Liver (tissue), 3 donors: ENCODE measurements around the gene ABCC5.

ENCODE experiments used
- RAD21 ChIP-seq, 2 donors: IDR thresholded peaks; 2 replicates each; pipeline ENCODE4 v1.6.1; 2016; ENCODE audit warnings: antibody characterized with exemption in 2 of 2, mild to moderate bottlenecking in 2 of 2
- YY1 ChIP-seq: IDR thresholded peaks from 2 replicates; pipeline ENCODE4 v1.6.1; 2016; ENCODE audit warnings: antibody characterized with exemption, mild to moderate bottlenecking
- TF ChIP-seq, protein P1 (sequence below): fragments of 150-350 bp; IDR thresholded peaks from 2 replicates; pipeline ENCODE4 v1.5.1; 2017; ENCODE audit warnings: improper control_type of control experiment, low read depth, low read length; ENCODE audit not compliant: missing input control
- TF ChIP-seq, protein P2 (sequence below): IDR thresholded peaks from 2 replicates; pipeline ENCODE4 v1.6.1; 2016; ENCODE audit warnings: antibody characterized with exemption
- donor health status: healthy.
- donor health status: healthy.

DNA sequence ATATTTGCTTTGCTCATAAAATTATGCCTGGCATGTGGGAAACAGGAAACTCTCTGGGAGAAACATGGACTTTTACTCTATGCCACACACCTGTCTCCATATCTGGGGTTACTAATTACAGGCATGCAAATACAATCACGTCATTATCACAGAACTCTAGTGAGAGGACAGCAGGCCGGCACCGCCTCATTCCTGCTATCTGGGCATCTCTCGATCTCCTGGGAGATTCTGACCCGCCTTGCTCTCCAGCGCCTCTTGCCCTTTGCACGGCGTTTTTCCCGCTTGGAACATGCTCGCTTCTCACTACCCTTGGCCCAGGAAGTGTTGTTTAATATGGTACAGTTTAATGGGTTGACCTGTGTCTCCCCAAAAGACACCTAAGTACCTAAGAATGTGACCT lies 87.6 kb downstream of the ABCC5 start:
- no peak for TF ChIP-seq RAD21 (IDR thresholded peaks at IDR 0.05)
- TF ChIP-seq, protein P1, sequence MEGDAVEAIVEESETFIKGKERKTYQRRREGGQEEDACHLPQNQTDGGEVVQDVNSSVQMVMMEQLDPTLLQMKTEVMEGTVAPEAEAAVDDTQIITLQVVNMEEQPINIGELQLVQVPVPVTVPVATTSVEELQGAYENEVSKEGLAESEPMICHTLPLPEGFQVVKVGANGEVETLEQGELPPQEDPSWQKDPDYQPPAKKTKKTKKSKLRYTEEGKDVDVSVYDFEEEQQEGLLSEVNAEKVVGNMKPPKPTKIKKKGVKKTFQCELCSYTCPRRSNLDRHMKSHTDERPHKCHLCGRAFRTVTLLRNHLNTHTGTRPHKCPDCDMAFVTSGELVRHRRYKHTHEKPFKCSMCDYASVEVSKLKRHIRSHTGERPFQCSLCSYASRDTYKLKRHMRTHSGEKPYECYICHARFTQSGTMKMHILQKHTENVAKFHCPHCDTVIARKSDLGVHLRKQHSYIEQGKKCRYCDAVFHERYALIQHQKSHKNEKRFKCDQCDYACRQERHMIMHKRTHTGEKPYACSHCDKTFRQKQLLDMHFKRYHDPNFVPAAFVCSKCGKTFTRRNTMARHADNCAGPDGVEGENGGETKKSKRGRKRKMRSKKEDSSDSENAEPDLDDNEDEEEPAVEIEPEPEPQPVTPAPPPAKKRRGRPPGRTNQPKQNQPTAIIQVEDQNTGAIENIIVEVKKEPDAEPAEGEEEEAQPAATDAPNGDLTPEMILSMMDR: no peak
- TF ChIP-seq, protein P2, sequence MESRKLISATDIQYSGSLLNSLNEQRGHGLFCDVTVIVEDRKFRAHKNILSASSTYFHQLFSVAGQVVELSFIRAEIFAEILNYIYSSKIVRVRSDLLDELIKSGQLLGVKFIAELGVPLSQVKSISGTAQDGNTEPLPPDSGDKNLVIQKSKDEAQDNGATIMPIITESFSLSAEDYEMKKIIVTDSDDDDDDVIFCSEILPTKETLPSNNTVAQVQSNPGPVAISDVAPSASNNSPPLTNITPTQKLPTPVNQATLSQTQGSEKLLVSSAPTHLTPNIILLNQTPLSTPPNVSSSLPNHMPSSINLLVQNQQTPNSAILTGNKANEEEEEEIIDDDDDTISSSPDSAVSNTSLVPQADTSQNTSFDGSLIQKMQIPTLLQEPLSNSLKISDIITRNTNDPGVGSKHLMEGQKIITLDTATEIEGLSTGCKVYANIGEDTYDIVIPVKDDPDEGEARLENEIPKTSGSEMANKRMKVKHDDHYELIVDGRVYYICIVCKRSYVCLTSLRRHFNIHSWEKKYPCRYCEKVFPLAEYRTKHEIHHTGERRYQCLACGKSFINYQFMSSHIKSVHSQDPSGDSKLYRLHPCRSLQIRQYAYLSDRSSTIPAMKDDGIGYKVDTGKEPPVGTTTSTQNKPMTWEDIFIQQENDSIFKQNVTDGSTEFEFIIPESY: no peak
- TF ChIP-seq YY1: no peak
